Hematopoietic multipotent progenitor cell treated with erythropoietin and hydrocortisone succinate and interleukin-3 and kit ligand, for 4 days (in vitro differentiated cells): ENCODE results near the gene SLC22A15.
"Not testable (repeated sequence)": the region's sequence is repeated elsewhere in the genome, so short reads cannot be mapped to it uniquely, and the experiment has no call there.

ENCODE experiments used
- DNase-seq: peaks from one replicate; pipeline ENCODE4 v3.0.0-alpha.2; 2015

SLC22A15 gene

GRCh38 chr1:116044071-116044470, 67.8 kb downstream of the SLC22A15 start:
- no peak for DNase-seq

- DNase-seq = not testable (repeated sequence)
These were observed 70.6 kb downstream of the SLC22A15 start for GRCh38 chr1:116046933-116047332.

GRCh38 chr1:116051896-116052295, 75.6 kb downstream of the SLC22A15 start:
- not testable (repeated sequence) for DNase-seq

GRCh38 chr1:116062201-116062600, 85.9 kb downstream of the SLC22A15 start:
- DNase-seq = no peak

- DNase-seq = peak; percentile 26
These were observed 88.3 kb downstream of the SLC22A15 start for GRCh38 chr1:116064616-116065015.

- DNase-seq = no peak
These were observed 90.7 kb downstream of the SLC22A15 start for GRCh38 chr1:116066868-116067565.

GRCh38 chr1:116067566-116067890, 91.2 kb downstream of the SLC22A15 start:
- DNase-seq = no peak

GRCh38 chr1:116075575-116075974, 99.3 kb downstream of the SLC22A15 start:
- no peak for DNase-seq

- DNase-seq = no peak
These were observed 99.7 kb downstream of the SLC22A15 start for GRCh38 chr1:116075990-116076389.

- DNase-seq = no peak
These were observed 100.5 kb downstream of the SLC22A15 start for GRCh38 chr1:116076831-116077230.

- no peak for DNase-seq
These were observed 102.4 kb downstream of the SLC22A15 start for GRCh38 chr1:116078699-116079223.

GRCh38 chr1:116087628-116088027, 111.3 kb downstream of the SLC22A15 start:
- peak; percentile 29 for DNase-seq

- DNase-seq = no peak
These were observed 113.6 kb downstream of the SLC22A15 start for GRCh38 chr1:116089870-116090269.

GRCh38 chr1:116091083-116091482, 114.8 kb downstream of the SLC22A15 start:
- DNase-seq = no peak

- no peak for DNase-seq
These were observed 116.6 kb downstream of the SLC22A15 start for GRCh38 chr1:116092752-116093489.

- no peak for DNase-seq
These were observed 118.7 kb downstream of the SLC22A15 start for GRCh38 chr1:116095027-116095426.

- DNase-seq = no peak
These were observed 119.8 kb downstream of the SLC22A15 start for GRCh38 chr1:116096013-116096618.

GRCh38 chr1:116097626-116098025, 121.3 kb downstream of the SLC22A15 start:
- peak; percentile 42 for DNase-seq

- no peak for DNase-seq
These were observed 123.1 kb downstream of the SLC22A15 start for GRCh38 chr1:116099379-116099778.

- no peak for DNase-seq
These were observed 123.6 kb downstream of the SLC22A15 start for GRCh38 chr1:116099919-116100318.

- DNase-seq = no peak
These were observed 128.4 kb downstream of the SLC22A15 start for GRCh38 chr1:116104667-116105066.

- no peak for DNase-seq
These were observed 129.7 kb downstream of the SLC22A15 start for GRCh38 chr1:116105996-116106395.

GRCh38 chr1:116106646-116107045, 130.3 kb downstream of the SLC22A15 start:
- DNase-seq = no peak

- no peak for DNase-seq
These were observed 131.1 kb downstream of the SLC22A15 start for GRCh38 chr1:116107371-116107770.
